ENCODE results near the gene MTFR1L. TPM values are rescaled to one million over a fixed set of nuclear protein-coding genes. Genes with fewer than 3 reads are reported as not detected.

Gene MTFR1L
- total RNA-seq, 6 experiments from 2014 or later, result 30.8 to 48.9 (median 43.3) TPM

- no peak overlapping the region for H3K4me3 ChIP-seq
- H3K27ac ChIP-seq, result no peak overlapping the region
- ATAC-seq (no peak), DNase-seq (no peak)
- no peaks in the 10 kb centered on the region for H3K9me3 ChIP-seq
- TF ChIP-seq POLR2A (IDR thresholded peaks at IDR 0.05), result no peak
- TF ChIP-seq, protein P1, sequence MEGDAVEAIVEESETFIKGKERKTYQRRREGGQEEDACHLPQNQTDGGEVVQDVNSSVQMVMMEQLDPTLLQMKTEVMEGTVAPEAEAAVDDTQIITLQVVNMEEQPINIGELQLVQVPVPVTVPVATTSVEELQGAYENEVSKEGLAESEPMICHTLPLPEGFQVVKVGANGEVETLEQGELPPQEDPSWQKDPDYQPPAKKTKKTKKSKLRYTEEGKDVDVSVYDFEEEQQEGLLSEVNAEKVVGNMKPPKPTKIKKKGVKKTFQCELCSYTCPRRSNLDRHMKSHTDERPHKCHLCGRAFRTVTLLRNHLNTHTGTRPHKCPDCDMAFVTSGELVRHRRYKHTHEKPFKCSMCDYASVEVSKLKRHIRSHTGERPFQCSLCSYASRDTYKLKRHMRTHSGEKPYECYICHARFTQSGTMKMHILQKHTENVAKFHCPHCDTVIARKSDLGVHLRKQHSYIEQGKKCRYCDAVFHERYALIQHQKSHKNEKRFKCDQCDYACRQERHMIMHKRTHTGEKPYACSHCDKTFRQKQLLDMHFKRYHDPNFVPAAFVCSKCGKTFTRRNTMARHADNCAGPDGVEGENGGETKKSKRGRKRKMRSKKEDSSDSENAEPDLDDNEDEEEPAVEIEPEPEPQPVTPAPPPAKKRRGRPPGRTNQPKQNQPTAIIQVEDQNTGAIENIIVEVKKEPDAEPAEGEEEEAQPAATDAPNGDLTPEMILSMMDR (IDR thresholded peaks at IDR 0.05), result no peak
- 80% methylated on average over 2 of the region's 2 CpGs for WGBS (ENCODE audit: insufficient coverage, low coverage, low lambda C conversion rate, missing lambda C conversion rate)
- H3K27me3 ChIP-seq, result no peaks in the 10 kb centered on the region
- intact Hi-C loops (cut with DNase I), result no loop called here
- H3K36me3 ChIP-seq, result no peaks in the 10 kb centered on the region
- peaks cover 0 to 41% (median 15%) of the 10 kb centered on the region in 4 donors for H3K4me1 ChIP-seq
These were observed 57.4 kb downstream of the MTFR1L start for GRCh38 chr1:25877155-25877554.

- TF ChIP-seq POLR2A (IDR thresholded peaks at IDR 0.05), result no peak
- Histone ChIP-seq H3K4me3 (no peak overlapping the region), H3K27ac (peak overlapping the region in 1 of 3 donors; percentile 40), H3K27me3 (no peaks in the 10 kb centered on the region), H3K9me3 (no peaks in the 10 kb centered on the region), H3K4me1 (peaks cover 0 to 27% (median 8%) of the 10 kb centered on the region in 4 donors), H3K36me3 (no peaks in the 10 kb centered on the region)
- WGBS (ENCODE audit: insufficient coverage, low coverage, low lambda C conversion rate, missing lambda C conversion rate), result 100% methylated on average over 1 of the region's 5 CpGs
- intact Hi-C loops (cut with DNase I), result no loop called here
- no peak for ATAC-seq
- DNase-seq, result no peak
These were observed 58.9 kb downstream of the MTFR1L start for GRCh38 chr1:25878690-25879089.

- Histone ChIP-seq H3K4me3 (no peak overlapping the region), H3K27me3 (no peaks in the 10 kb centered on the region), H3K27ac (peak overlapping the region in 1 of 3 donors; percentile 40), H3K36me3 (no peaks in the 10 kb centered on the region), H3K9me3 (no peaks in the 10 kb centered on the region), H3K4me1 (peaks cover 0 to 19% (median 7%) of the 10 kb centered on the region in 4 donors)
- peak; percentile 57 to 88 (median 81) for DNase-seq
- intact Hi-C loops (cut with DNase I), result no loop called here
- peak; percentile 69 to 73 (median 72) for ATAC-seq
- no peak for TF ChIP-seq POLR2A (IDR thresholded peaks at IDR 0.05)
- TF ChIP-seq, protein P1 (IDR thresholded peaks at IDR 0.05), result no peak
- no CpG with 5 or more reads among the region's 2 CpGs for WGBS (ENCODE audit: insufficient coverage, low coverage, low lambda C conversion rate, missing lambda C conversion rate)
These were observed 59.9 kb downstream of the MTFR1L start for GRCh38 chr1:25879675-25880074.

DNA sequence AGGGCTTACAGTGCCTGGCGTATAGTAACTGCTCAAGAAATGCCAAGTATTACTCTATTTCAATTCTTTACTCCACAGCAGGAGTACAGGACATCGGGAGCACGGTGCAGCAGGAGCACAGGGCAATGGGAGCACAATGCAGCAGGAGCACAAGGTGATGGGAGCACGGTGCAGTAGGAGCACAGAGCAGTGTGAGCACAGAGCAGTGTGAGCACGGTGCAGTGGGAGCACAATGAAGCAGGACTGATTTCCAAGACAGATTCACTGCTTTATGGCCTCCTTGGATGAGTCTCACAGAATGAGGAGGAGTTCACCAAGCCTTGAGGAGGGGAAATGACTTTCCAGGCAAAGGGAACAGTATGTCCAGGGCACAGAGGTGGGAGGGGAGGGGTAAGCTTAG, 60.8 kb downstream of the MTFR1L start:
- TF ChIP-seq, protein P1 (IDR thresholded peaks at IDR 0.05), result no peak
- TF ChIP-seq POLR2A (IDR thresholded peaks at IDR 0.05), result no peak
- Histone ChIP-seq H3K9me3 (no peaks in the 10 kb centered on the region), H3K27ac (no peak overlapping the region), H3K36me3 (no peaks in the 10 kb centered on the region), H3K4me1 (peaks cover 0 to 22% (median 7%) of the 10 kb centered on the region in 4 donors), H3K4me3 (no peak overlapping the region), H3K27me3 (no peaks in the 10 kb centered on the region)
- intact Hi-C loops (cut with DNase I), result no loop called here
- ATAC-seq, result no peak
- 94% methylated on average over 4 of the region's 5 CpGs for WGBS (ENCODE audit: insufficient coverage, low coverage, low lambda C conversion rate, missing lambda C conversion rate)
- no peak for DNase-seq

DNA sequence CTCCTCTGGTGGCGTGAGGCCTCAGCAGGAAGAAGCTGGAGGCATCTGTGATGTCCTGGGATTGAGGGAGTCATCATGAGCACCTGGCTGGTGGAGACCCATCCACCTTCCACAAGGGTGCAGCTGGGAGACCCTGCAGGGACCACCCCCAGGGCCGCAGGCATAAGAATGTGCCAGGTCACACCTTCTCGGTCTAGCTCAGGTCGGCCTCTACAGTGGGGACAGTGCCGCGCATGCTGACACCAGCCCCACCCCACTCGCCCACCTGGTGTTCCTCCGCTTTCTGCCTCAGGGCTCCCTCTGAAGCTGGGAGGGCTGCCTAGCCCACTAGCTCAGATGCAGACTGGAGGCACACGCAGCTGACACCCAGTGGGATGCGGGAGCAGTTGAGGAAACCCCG, 61.5 kb downstream of the MTFR1L start:
- DNase-seq, result no peak
- intact Hi-C loops (cut with DNase I), result no loop called here

More for the DNA sequence above, 61.5 kb downstream of the MTFR1L start:
- ATAC-seq, result no peak
- H3K36me3 ChIP-seq, result no peaks in the 10 kb centered on the region
- H3K4me3 ChIP-seq, result no peak overlapping the region
- no peak overlapping the region for H3K27ac ChIP-seq
- H3K9me3 ChIP-seq, result no peaks in the 10 kb centered on the region
- WGBS (ENCODE audit: insufficient coverage, low coverage, low lambda C conversion rate, missing lambda C conversion rate), result 83% methylated on average over 2 of the region's 11 CpGs
- TF ChIP-seq, protein P1 (IDR thresholded peaks at IDR 0.05), result no peak
- no peak for TF ChIP-seq POLR2A (IDR thresholded peaks at IDR 0.05)
- H3K27me3 ChIP-seq, result no peaks in the 10 kb centered on the region
- H3K4me1 ChIP-seq, result peaks cover 0 to 23% (median 7%) of the 10 kb centered on the region in 4 donors

Small RNA genes lying within 50 kb of the gene (small RNA-seq; reads per million reads assigned to genes)
- 0 reads per million in 2 experiments for gene RF00019

Other genes starting within 250 kb of the MTFR1L start
- gene MAN1C1, start 203.2 kb upstream of the MTFR1L start, total RNA-seq, result 10 to 100 TPM; 10.7 to 38.8 (median 21.0) TPM
- 10 to 100 TPM; 11.9 to 21.8 (median 17.8) TPM for gene SELENON, start 19.8 kb upstream of the MTFR1L start, total RNA-seq
- under 1 TPM in 2 of 6 experiments, not detected in 4; 0.43 to 0.56 TPM for gene AUNIP, start 39.5 kb downstream of the MTFR1L start, total RNA-seq
- gene PAQR7, start 55.8 kb downstream of the MTFR1L start, total RNA-seq, result 1 to 10 TPM in 5 of 6 experiments, under 1 TPM in 1; 0.74 to 4.8 (median 2.4) TPM
- gene STMN1, start 86.5 kb downstream of the MTFR1L start, total RNA-seq, result 10 to 100 TPM in 1 of 6 experiments, 1 to 10 TPM in 5; 2.1 to 11.7 (median 6.8) TPM
- gene PAFAH2, start 178.1 kb downstream of the MTFR1L start, total RNA-seq, result 10 to 100 TPM; 13.2 to 25.2 (median 18.6) TPM
- gene EXTL1, start 201.8 kb downstream of the MTFR1L start, total RNA-seq, result under 1 TPM in 2 of 6 experiments, not detected in 4; 0.06 to 0.19 TPM
- gene SLC30A2, start 226.2 kb downstream of the MTFR1L start, total RNA-seq, result under 1 TPM in 5 of 6 experiments, not detected in 1; 0.07 to 0.31 (median 0.22) TPM
- gene TRIM63, start 247.7 kb downstream of the MTFR1L start, total RNA-seq, result 1 to 10 TPM in 1 of 6 experiments, under 1 TPM in 2, not detected in 3; 0.18 to 3.5 (median 0.49) TPM